ENCODE results near the gene KIR2DL3. TPM values are rescaled to one million over a fixed set of nuclear protein-coding genes. Genes with fewer than 3 reads are reported as not detected.
"Not testable (repeated sequence)": the region's sequence is repeated elsewhere in the genome, so short reads cannot be mapped to it uniquely, and the experiment has no call there.

KIR2DL3 gene
- not detected in 2 replicates for total RNA-seq (2014; rRNA removed)
- polyA plus RNA-seq (2012): not detected

- DNase-seq (ENCODE audit: low read depth): not testable (repeated sequence)
These were observed at the start of gene KIR2DL3 for GRCh38 chr19:54738306-54738705. TSS of gene KIR2DL3 (plus strand) at chr19:54738513. CDS start at chr19:54738546, 33 bp downstream.

GRCh38 chr19:54691582-54692297 is 46.6 kb upstream of the KIR2DL3 start:
- DNase-seq (ENCODE audit: low read depth): no peak

- DNase-seq (ENCODE audit: low read depth): no peak
These were observed 46.1 kb upstream of the KIR2DL3 start for GRCh38 chr19:54692298-54692615.

GRCh38 chr19:54694648-54695047 is 43.7 kb upstream of the KIR2DL3 start:
- DNase-seq (ENCODE audit: low read depth): no peak

- DNase-seq (ENCODE audit: low read depth): no peak
These were observed 42.2 kb upstream of the KIR2DL3 start for GRCh38 chr19:54696117-54696548.

- DNase-seq (ENCODE audit: low read depth): no peak
These were observed 41.5 kb upstream of the KIR2DL3 start for GRCh38 chr19:54696766-54697165.

GRCh38 chr19:54697716-54698115 is 40.6 kb upstream of the KIR2DL3 start:
- not testable (repeated sequence) for DNase-seq (ENCODE audit: low read depth)

- DNase-seq (ENCODE audit: low read depth): no peak
These were observed 33.4 kb upstream of the KIR2DL3 start for GRCh38 chr19:54704928-54705327.

GRCh38 chr19:54707962-54708361 is 30.4 kb upstream of the KIR2DL3 start:
- no peak for DNase-seq (ENCODE audit: low read depth)

GRCh38 chr19:54708781-54709180 is 29.5 kb upstream of the KIR2DL3 start:
- DNase-seq (ENCODE audit: low read depth): no peak

GRCh38 chr19:54709212-54709948 is 28.9 kb upstream of the KIR2DL3 start:
- no peak for DNase-seq (ENCODE audit: low read depth)

- not testable (repeated sequence) for DNase-seq (ENCODE audit: low read depth)
These were observed 28.4 kb upstream of the KIR2DL3 start for GRCh38 chr19:54709956-54710355.

- no peak for DNase-seq (ENCODE audit: low read depth)
These were observed 14.2 kb upstream of the KIR2DL3 start, which contains the start of gene KIR3DL3 for GRCh38 chr19:54724142-54724541. TSS of gene KIR3DL3 (plus strand) at chr19:54724442. CDS start at chr19:54724497, 55 bp downstream.

GRCh38 chr19:54724644-54725043 is 13.7 kb upstream of the KIR2DL3 start:
- DNase-seq (ENCODE audit: low read depth): no peak

- no peak for DNase-seq (ENCODE audit: low read depth)
These were observed 13.0 kb upstream of the KIR2DL3 start for GRCh38 chr19:54725321-54725720.

- no peak for DNase-seq (ENCODE audit: low read depth)
These were observed 10.8 kb upstream of the KIR2DL3 start for GRCh38 chr19:54727562-54727961.

GRCh38 chr19:54728167-54728566 is 10.1 kb upstream of the KIR2DL3 start:
- DNase-seq (ENCODE audit: low read depth): no peak

- DNase-seq (ENCODE audit: low read depth): no peak
These were observed 8.7 kb upstream of the KIR2DL3 start for GRCh38 chr19:54729416-54730188.

GRCh38 chr19:54731191-54731590 is 7.1 kb upstream of the KIR2DL3 start:
- DNase-seq (ENCODE audit: low read depth): no peak

GRCh38 chr19:54738715-54739114 is 402 bp downstream of the KIR2DL3 start:
- DNase-seq (ENCODE audit: low read depth): no peak

- no peak for DNase-seq (ENCODE audit: low read depth)
These were observed 1.5 kb downstream of the KIR2DL3 start for GRCh38 chr19:54739587-54740497.

All from LHCN-M2 (cell line).